HepG2 (cell line): ENCODE results near the gene FKBP14. TPM values are rescaled to one million over a fixed set of nuclear protein-coding genes. Genes with fewer than 3 reads are reported as not detected.
A peak's percentile ranks its signal among the peaks of the same experiment; 100 is the strongest.

Experiments used
- AGO2 ChIP-seq: fragments of 200-400 bp; formaldehyde crosslinking; optimal IDR thresholded peaks from 2 replicates; pipeline ENCODE3; 2017; ENCODE audit warnings: mild to moderate bottlenecking, low read depth, low read length, moderate library complexity
- AHR ChIP-seq: IDR thresholded peaks from 2 replicates; pipeline ENCODE4 v1.6.1; 2018; ENCODE audit warnings: missing genetic modification reagents, missing compliant biosample characterization
- DMAP1 ChIP-seq: IDR thresholded peaks from 2 replicates; pipeline ENCODE4 v1.6.1; 2016
- EHMT2 ChIP-seq: fragments of 200-600 bp; sonication (generic); IDR thresholded peaks from 2 replicates; pipeline ENCODE4 v1.7.0; 2017; ENCODE audit warnings: antibody characterized with exemption, low read depth, low read length, borderline replicate concordance
- GABPB1 ChIP-seq: IDR thresholded peaks from 2 replicates; pipeline ENCODE4 v1.6.1; 2016; ENCODE audit warnings: mild to moderate bottlenecking, missing genetic modification reagents, moderate library complexity, missing compliant biosample characterization
- GMEB1 ChIP-seq: sonication (generic); formaldehyde crosslinking; IDR thresholded peaks from 2 replicates; pipeline ENCODE4 v1.5.1; 2020; ENCODE audit warnings: missing genetic modification reagents, mild to moderate bottlenecking, borderline replicate concordance
- HDAC2 ChIP-seq: sonication (generic); formaldehyde crosslinking; IDR thresholded peaks from 2 replicates; pipeline ENCODE4 v1.4.0; 2020; ENCODE audit warnings: missing genetic modification reagents
- HNRNPLL ChIP-seq: fragments of 200-400 bp; formaldehyde crosslinking; IDR thresholded peaks from 2 replicates; pipeline ENCODE4 v1.6.1; 2017; ENCODE audit warnings: mild to moderate bottlenecking, low read depth, low read length; ENCODE audit not compliant: poor library complexity, severe bottlenecking
- JUN ChIP-seq: sonication (generic); formaldehyde crosslinking; IDR thresholded peaks from 2 replicates; pipeline ENCODE4 v1.4.0; 2020; ENCODE audit warnings: mild to moderate bottlenecking, missing genetic modification reagents
- MNT ChIP-seq: fragments of 450-650 bp; IDR thresholded peaks from 2 replicates; pipeline ENCODE4 v1.6.1; 2016
- NONO ChIP-seq, 2 experiments: fragments of 450-650 bp in 1 of 2; sonication (generic) in 1 of 2; formaldehyde crosslinking in 1 of 2; IDR thresholded peaks in 1 of 2; conservative IDR thresholded peaks in 1 of 2; 2 replicates each; pipeline versions ENCODE4 v1.6.1 to v1.8.0; 2017 to 2022; ENCODE audit warnings: mild to moderate bottlenecking in 1 of 2, missing genetic modification reagents in 1 of 2, moderate library complexity in 1 of 2
- POLR2A ChIP-seq, 2 experiments: IDR thresholded peaks; 2 replicates each; pipeline ENCODE4 v1.6.1; 2011; ENCODE audit warnings: low read depth in 2 of 2, low read length in 2 of 2, mild to moderate bottlenecking in 1 of 2, moderate library complexity in 1 of 2; ENCODE audit not compliant: insufficient read depth in 1 of 2
- SSRP1 ChIP-seq: IDR thresholded peaks from 2 replicates; pipeline ENCODE4 v1.6.1; 2016; ENCODE audit warnings: control low read depth
- TEAD3 ChIP-seq: optimal IDR thresholded peaks from 2 replicates; pipeline ENCODE3; 2016; ENCODE audit warnings: borderline replicate concordance
- YEATS4 ChIP-seq: sonication (generic); formaldehyde crosslinking; IDR thresholded peaks from 2 replicates; pipeline ENCODE4 v1.4.0; 2020; ENCODE audit warnings: missing genetic modification reagents, borderline replicate concordance
- YY1 ChIP-seq: IDR thresholded peaks from 2 replicates; pipeline ENCODE4 v1.6.1; 2011; ENCODE audit warnings: low read length, low read depth, moderate library complexity, mild to moderate bottlenecking; ENCODE audit not compliant: insufficient read depth, insufficient replicate concordance
- ZC3H4 ChIP-seq: sonication (generic); formaldehyde crosslinking; IDR thresholded peaks from 2 replicates; pipeline ENCODE4 v1.4.0; 2020; ENCODE audit warnings: missing genetic modification reagents, borderline replicate concordance
- ZEB1 ChIP-seq: IDR thresholded peaks from 2 replicates; pipeline ENCODE4 v1.6.1; 2012; ENCODE audit warnings: mild to moderate bottlenecking, low read depth, inconsistent platforms; ENCODE audit not compliant: insufficient replicate concordance
- ZFX ChIP-seq: sonication (generic); formaldehyde crosslinking; IDR thresholded peaks from 2 replicates; pipeline ENCODE4 v1.4.0; 2020; ENCODE audit warnings: mild to moderate bottlenecking, low read depth, missing genetic modification reagents, moderate library complexity
- ZKSCAN8 ChIP-seq: IDR thresholded peaks from 2 replicates; pipeline ENCODE4 v1.6.1; 2016; ENCODE audit warnings: borderline replicate concordance, missing genetic modification reagents, missing compliant biosample characterization
- ZNF12 ChIP-seq: sonication (generic); formaldehyde crosslinking; IDR thresholded peaks from 2 replicates; pipeline ENCODE4 v1.5.0; 2020; ENCODE audit warnings: missing genetic modification reagents
- ZNF235 ChIP-seq: sonication (generic); formaldehyde crosslinking; IDR thresholded peaks from 2 replicates; pipeline ENCODE4 v1.8.1; 2023; ENCODE audit warnings: mild to moderate bottlenecking, missing genetic modification reagents, borderline replicate concordance
- ZNF335 ChIP-seq: sonication (generic); formaldehyde crosslinking; IDR thresholded peaks from 2 replicates; pipeline ENCODE4 v1.4.0; 2020; ENCODE audit warnings: missing genetic modification reagents
- ZNF33A ChIP-seq: sonication (generic); formaldehyde crosslinking; IDR thresholded peaks from 2 replicates; pipeline ENCODE4 v1.5.1; 2020; ENCODE audit warnings: missing genetic modification reagents, mild to moderate bottlenecking, moderate library complexity, borderline replicate concordance
- ZNF629 ChIP-seq: sonication (generic); formaldehyde crosslinking; conservative IDR thresholded peaks from 2 replicates; pipeline ENCODE4 v1.5.0; 2020; ENCODE audit warnings: missing genetic modification reagents
- ZSCAN9 ChIP-seq: IDR thresholded peaks from 2 replicates; pipeline ENCODE4 v1.6.1; 2016; ENCODE audit warnings: borderline replicate concordance
- polyA plus RNA-seq, 8 experiments: library from polyadenylated mRNA; depleted of rRNA in 3 of 8; stranded (reverse) in 7 of 8; unstranded in 1 of 8; fragments of >200 nt; fragmentation: Illumina TruSeq in 4 of 8; extraction: Trizol in 4 of 8; gene quantifications; 2 replicates each; pipeline versions ENCODE4 v1.2.1 to v1.2.3, GENCODE V29; 2011 to 2016; ENCODE audit warnings: low read depth in 4 of 8, missing spikeins in 1 of 8, mixed read lengths in 1 of 8; ENCODE audit not compliant: insufficient read depth in 1 of 8
- total RNA-seq, 5 experiments: library from RNA; depleted of rRNA; stranded (reverse); fragments of >200 nt; fragmentation: Illumina TruSeq; extraction: Trizol; gene quantifications; 2 replicates each; pipeline ENCODE4 v1.2.3, GENCODE V29; 2016; ENCODE audit warnings: low read depth in 1 of 5

The FKBP14 gene
- total and polyA plus RNA-seq, 2 of the 13 experiments (the other 11 are each of a cell fraction or from before 2014, with no cell fraction given) = 20.0 to 32.3 TPM

- TF ChIP-seq HDAC2 (CRISPR knock-in tag) = peak; percentile 12; the same call in 1 of the 2 replicates
- peak; percentile 13 for TF ChIP-seq ZSCAN9 (CRISPR knock-in tag)
- TF ChIP-seq POLR2A (IDR thresholded peaks at IDR 0.05; ENCODE audit: insufficient read depth in 1 of 2, low read depth in 2 of 2, low read length in 2 of 2) = peak in 1 of 2 experiments; percentile 54; a peak in 3 of 4 replicates
- TF ChIP-seq AGO2 = peak; percentile 74
- 0 out of 2 replicates have a peak, but pooled peaks have one; percentile 40 for TF ChIP-seq ZC3H4
- TF ChIP-seq HNRNPLL = peak; percentile 74
- TF ChIP-seq ZNF33A = peak; percentile 72; the same call in 1 of the 2 replicates
- TF ChIP-seq ZEB1 = no peak
- TF ChIP-seq ZNF235 (CRISPR knock-in tag) = no peak; the same call in 1 of the 2 replicates
- TF ChIP-seq MNT = peak; percentile 18; the same call in 1 of the 2 replicates
- no peak for TF ChIP-seq TEAD3 (CRISPR knock-in tag)
- TF ChIP-seq AHR (CRISPR knock-in tag) = no peak
- TF ChIP-seq GABPB1 = 0 out of 2 replicates have a peak, but pooled peaks have one; percentile 16
- no peak for TF ChIP-seq ZNF335
- TF ChIP-seq ZFX = peak; percentile 46
- TF ChIP-seq GMEB1 = peak; percentile 58; the same call in 1 of the 2 replicates
- TF ChIP-seq DMAP1 (CRISPR knock-in tag) = peak; percentile 65
- peak; percentile 90 for TF ChIP-seq YY1
- TF ChIP-seq ZNF12 (CRISPR knock-in tag) = 0 out of 2 replicates have a peak, but pooled peaks have one; percentile 32
- TF ChIP-seq ZKSCAN8 (CRISPR knock-in tag) = no peak
- 0 out of 2 replicates have a peak, but pooled peaks have one; percentile 39 for TF ChIP-seq SSRP1 (CRISPR knock-in tag)
- TF ChIP-seq JUN = no peak
- TF ChIP-seq NONO (IDR thresholded peaks at IDR 0.05) = no peak
- TF ChIP-seq NONO (CRISPR knock-in tag; conservative IDR thresholded peaks at IDR 0.05) = 0 out of 2 replicates have a peak, but pooled peaks have one; percentile 22
- 0 out of 2 replicates have a peak, but pooled peaks have one; percentile 51 for TF ChIP-seq EHMT2
- no peak for TF ChIP-seq ZNF629 (CRISPR knock-in tag)
- peak; percentile 69 for TF ChIP-seq YEATS4 (CRISPR knock-in tag)
Measured at GRCh38 chr7:29988424-29989256, 37.9 kb downstream of the FKBP14 start (continued).
